Activated CD8-positive, alpha-beta memory T cell treated with anti-CD3 and anti-CD28 coated beads for 36 hours (primary cell): ENCODE results near the gene ATP1B1. TPM values are rescaled to one million over a fixed set of nuclear protein-coding genes. Genes with fewer than 3 reads are reported as not detected.

ENCODE experiments used
- CTCF ChIA-PET: fragments of 350-600 bp; sonication (Branson Sonifier 250); formaldehyde crosslinking; loops from one replicate; lab custom pipeline; 2021; ENCODE audit warnings: antibody characterized with exemption; lab: Charles Lee
- POLR2A ChIA-PET: fragments of 350-600 bp; sonication (Branson Sonifier 250); formaldehyde crosslinking; loops from one replicate; lab custom pipeline; 2021; ENCODE audit warnings: antibody characterized with exemption; lab: Charles Lee
- total RNA-seq, 2 experiments: library from RNA; stranded (reverse); gene quantifications; one replicate each; pipeline ENCODE4 v1.2.3, GENCODE V29; 2021

ATP1B1 gene
- total RNA-seq, 2 experiments from 2014 or later = 5.2 to 5.7 TPM

- CTCF ChIA-PET = interaction anchor here (2.0 kb wide), 1 partner anchor 12 kb away, joined by 6 read pairs; no protein-coding TSS in a partner anchor
- POLR2A ChIA-PET = no interaction called here
These were observed 15.6 kb upstream of the ATP1B1 start for GRCh38 chr1:169090900-169091311.

- ChIA-PET CTCF (no interaction called here), POLR2A (no interaction called here)
These were observed 15.0 kb upstream of the ATP1B1 start for GRCh38 chr1:169091480-169091941.

- ChIA-PET CTCF (no interaction called here), POLR2A (no interaction called here)
These were observed 14.1 kb upstream of the ATP1B1 start for GRCh38 chr1:169092399-169092798.

- ChIA-PET CTCF (interaction anchor here (1.5 kb wide), 1 partner anchor 11 kb away, joined by 5 read pairs; no protein-coding TSS in a partner anchor), POLR2A (no interaction called here)
These were observed 11.5 kb upstream of the ATP1B1 start for GRCh38 chr1:169094897-169095569.

GRCh38 chr1:169098380-169098779 is 8.1 kb upstream of the ATP1B1 start:
- ChIA-PET CTCF (no interaction called here), POLR2A (no interaction called here)

GRCh38 chr1:169099561-169099960 is 6.9 kb upstream of the ATP1B1 start:
- ChIA-PET POLR2A (no interaction called here), CTCF (no interaction called here)

- ChIA-PET POLR2A (no interaction called here), CTCF (no interaction called here)
These were observed 6.3 kb upstream of the ATP1B1 start for GRCh38 chr1:169100208-169100607.

- ChIA-PET POLR2A (no interaction called here), CTCF (no interaction called here)
These were observed 5.8 kb upstream of the ATP1B1 start for GRCh38 chr1:169100651-169101088.

GRCh38 chr1:169102567-169102966 is 3.9 kb upstream of the ATP1B1 start:
- ChIA-PET CTCF (no interaction called here), POLR2A (no interaction called here)

- POLR2A ChIA-PET = no interaction called here
These were observed 3.5 kb upstream of the ATP1B1 start for GRCh38 chr1:169103002-169103401.

GRCh38 chr1:169103480-169103893 is 3.0 kb upstream of the ATP1B1 start:
- CTCF ChIA-PET = no interaction called here
- POLR2A ChIA-PET = no interaction called here

More at GRCh38 chr1:169103002-169103401, 3.5 kb upstream of the ATP1B1 start:
- CTCF ChIA-PET = no interaction called here

GRCh38 chr1:169105087-169105433 is 1.4 kb upstream of the ATP1B1 start:
- ChIA-PET CTCF (interaction anchor here (1.4 kb wide), 1 partner anchor 10 kb away, joined by 5 read pairs; no protein-coding TSS in a partner anchor), POLR2A (no interaction called here)

GRCh38 chr1:169105434-169106094 is 926 bp upstream of the ATP1B1 start:
- POLR2A ChIA-PET = no interaction called here
- CTCF ChIA-PET = interaction anchor here (1.4 kb wide), 1 partner anchor 11 kb away, joined by 5 read pairs; no protein-coding TSS in a partner anchor

GRCh38 chr1:169106921-169107602 is 572 bp downstream of the ATP1B1 start:
- ChIA-PET POLR2A (interaction anchor here (0.7 kb wide), 1 partner anchor 610 kb away, joined by 3 read pairs; no protein-coding TSS in a partner anchor), CTCF (interaction anchor here (2.2 kb wide), 1 partner anchor 11 kb away, joined by 7 read pairs; no protein-coding TSS in a partner anchor)

- ChIA-PET CTCF (interaction anchor here (0.9 to 2.2 kb wide), 2 partner anchors 10 to 121 kb away, joined by 3 to 7 read pairs; no protein-coding TSS in a partner anchor), POLR2A (interaction anchor here (0.7 kb wide), 1 partner anchor 611 kb away, joined by 3 read pairs; no protein-coding TSS in a partner anchor)
These were observed 1.2 kb downstream of the ATP1B1 start for GRCh38 chr1:169107603-169108208.

- POLR2A ChIA-PET = no interaction called here
These were observed 1.7 kb downstream of the ATP1B1 start for GRCh38 chr1:169108223-169108622.

GRCh38 chr1:169108863-169109560 is 2.5 kb downstream of the ATP1B1 start:
- CTCF ChIA-PET = interaction anchor here (2.2 kb wide), 1 partner anchor 9 kb away, joined by 7 read pairs; no protein-coding TSS in a partner anchor
- POLR2A ChIA-PET = no interaction called here

More at GRCh38 chr1:169108223-169108622, 1.7 kb downstream of the ATP1B1 start:
- CTCF ChIA-PET = interaction anchor here (0.9 to 2.2 kb wide), 2 partner anchors 10 to 121 kb away, joined by 3 to 7 read pairs; no protein-coding TSS in a partner anchor

- ChIA-PET POLR2A (no interaction called here), CTCF (no interaction called here)
These were observed 3.2 kb downstream of the ATP1B1 start for GRCh38 chr1:169109561-169110134.
